KMS-11 (cell line): ENCODE data around the gene PPM1J.

ENCODE experiments used
- H2AFZ ChIP-seq: fragments of 200-600 bp; sonication (generic); 2 replicates; pipeline ENCODE4 v1.6.1; 2016; ENCODE audit warnings: antibody characterized with exemption, mixed run types, low read depth
- H3K27ac ChIP-seq: fragments of 200-600 bp; sonication (generic); 2 replicates; pipeline ENCODE4 v1.6.1; 2016; ENCODE audit warnings: mild to moderate bottlenecking, mixed run types
- H3K27me3 ChIP-seq: fragments of 200-600 bp; sonication (generic); 2 replicates; pipeline ENCODE4 v1.6.1; 2017; ENCODE audit warnings: mild to moderate bottlenecking, low read depth, mixed run types, moderate library complexity; ENCODE audit not compliant: insufficient read depth
- H3K36me3 ChIP-seq: fragments of 200-600 bp; sonication (generic); 2 replicates; pipeline ENCODE4 v1.6.1; 2017; ENCODE audit warnings: mild to moderate bottlenecking, mixed run types; ENCODE audit not compliant: insufficient read depth
- H3K4me1 ChIP-seq: fragments of 200-600 bp; sonication (generic); 2 replicates; pipeline ENCODE4 v1.6.1; 2016; ENCODE audit warnings: mild to moderate bottlenecking, low read depth, mixed run types; ENCODE audit not compliant: poor library complexity, severe bottlenecking
- H3K4me2 ChIP-seq: fragments of 200-600 bp; sonication (generic); 2 replicates; pipeline ENCODE4 v1.7.0; 2016; ENCODE audit warnings: mild to moderate bottlenecking, mixed run types
- H3K4me3 ChIP-seq: fragments of 200-600 bp; sonication (generic); IDR thresholded peaks from 2 replicates; pipeline ENCODE4 v1.6.1; 2017; ENCODE audit warnings: low read depth, low read length, mixed read lengths; ENCODE audit not compliant: insufficient read depth
- H3K79me2 ChIP-seq: fragments of 200-600 bp; sonication (generic); 2 replicates; pipeline ENCODE4 v1.6.1; 2016; ENCODE audit warnings: low read depth, mixed run types; ENCODE audit not compliant: insufficient read depth
- H3K9ac ChIP-seq: fragments of 200-600 bp; sonication (generic); 2 replicates; pipeline ENCODE4 v1.6.1; 2016; ENCODE audit warnings: mild to moderate bottlenecking, mixed run types
- H4K20me1 ChIP-seq: fragments of 200-600 bp; sonication (generic); 2 replicates; pipeline ENCODE4 v1.6.1; 2016; ENCODE audit warnings: mild to moderate bottlenecking, mixed run types; ENCODE audit not compliant: insufficient read depth
- CTCF ChIP-seq: fragments of 200-600 bp; sonication (generic); conservative IDR thresholded peaks from 2 replicates; pipeline ENCODE4 v1.6.1; 2017; ENCODE audit warnings: low read depth, mild to moderate bottlenecking, antibody characterized with exemption, low read length, moderate library complexity, mixed read lengths

The PPM1J gene

DNA sequence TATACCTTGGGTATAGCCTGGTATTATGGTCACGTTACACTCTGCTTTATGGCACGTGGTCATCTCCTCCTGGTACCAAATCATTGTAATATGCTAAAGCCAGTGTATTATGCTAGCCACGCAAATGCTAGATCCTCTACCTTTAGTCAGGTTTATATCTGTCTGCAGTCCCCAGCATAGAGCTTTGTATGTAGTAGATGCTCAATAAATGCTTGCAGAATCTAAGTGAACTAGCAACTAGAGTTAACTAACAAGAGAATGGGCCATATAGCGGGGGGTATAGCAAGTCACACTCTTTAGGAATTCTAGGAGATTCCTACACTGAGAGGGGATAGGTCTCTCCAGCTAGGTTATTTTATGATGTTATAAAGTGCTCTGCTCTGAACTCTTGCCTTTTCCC is 37.6 kb downstream of the PPM1J start:
- Histone ChIP-seq H3K4me2 (no peak overlapping the region), H3K4me3 (no peak overlapping the region), H3K27ac (no peak overlapping the region), H3K27me3 (no peaks in the 10 kb centered on the region), H3K4me1 (peaks cover 17% of the 10 kb centered on the region), H3K79me2 (no peaks in the 10 kb centered on the region), H4K20me1 (no peaks in the 10 kb centered on the region), H3K9ac (no peak overlapping the region), H2AFZ (no peak overlapping the region), H3K36me3 (no peaks in the 10 kb centered on the region)
- TF ChIP-seq CTCF: no peak

GRCh38 chr1:112676543-112676942 is 38.6 kb downstream of the PPM1J start:
- H4K20me1 ChIP-seq: no peaks in the 10 kb centered on the region
- no peaks in the 10 kb centered on the region for H3K36me3 ChIP-seq
- H3K4me3 ChIP-seq: no peak overlapping the region
- no peaks in the 10 kb centered on the region for H3K79me2 ChIP-seq
- no peak overlapping the region for H3K9ac ChIP-seq
- H3K4me1 ChIP-seq: peaks cover 20% of the 10 kb centered on the region
- no peaks in the 10 kb centered on the region for H3K27me3 ChIP-seq
- no peak overlapping the region for H3K27ac ChIP-seq
- TF ChIP-seq CTCF: no peak
- H2AFZ ChIP-seq: no peak overlapping the region
- H3K4me2 ChIP-seq: peak overlapping the region; percentile 95; the same call in 1 of the 2 replicates

DNA sequence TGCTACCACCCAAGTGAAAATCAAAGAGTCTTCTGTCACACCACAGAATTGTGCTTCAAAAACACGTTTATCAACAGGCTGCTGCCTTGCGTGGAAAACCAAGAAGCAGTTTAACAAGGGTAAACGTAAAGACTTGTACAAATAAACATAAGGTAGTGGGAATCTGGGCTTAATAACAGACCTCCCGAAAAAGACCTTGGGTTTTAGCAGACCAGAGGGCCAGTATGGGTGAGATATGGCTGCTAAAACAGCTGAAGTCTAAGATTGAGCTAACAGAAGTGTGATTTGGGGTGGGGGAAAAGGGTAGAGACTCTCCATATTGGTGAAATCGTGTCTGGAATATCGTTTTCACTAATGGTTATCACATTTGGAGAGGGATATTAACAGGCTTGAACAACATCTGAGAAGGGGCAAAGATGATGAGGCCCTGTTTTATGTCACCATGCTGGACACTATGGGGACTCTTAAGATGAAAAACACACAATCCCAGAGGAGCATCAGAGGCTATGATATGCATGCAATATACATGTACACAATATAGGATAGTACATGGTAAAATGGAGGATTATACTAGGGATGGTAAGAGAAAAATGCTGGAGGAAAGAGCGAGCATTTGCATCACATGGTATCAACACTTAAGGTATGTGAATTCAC is 39.3 kb downstream of the PPM1J start:
- peaks cover 20% of the 10 kb centered on the region for H3K4me1 ChIP-seq
- H3K79me2 ChIP-seq: no peaks in the 10 kb centered on the region
- TF ChIP-seq CTCF: no peak
- H3K27ac ChIP-seq: no peak overlapping the region
- H3K36me3 ChIP-seq: no peaks in the 10 kb centered on the region
- H3K27me3 ChIP-seq: no peaks in the 10 kb centered on the region
- no peak overlapping the region for H3K4me3 ChIP-seq
- peak overlapping the region; percentile 85 for H3K9ac ChIP-seq
- H3K4me2 ChIP-seq: peak overlapping the region; percentile 95
- H4K20me1 ChIP-seq: no peaks in the 10 kb centered on the region
- peak overlapping the region; percentile 67 for H2AFZ ChIP-seq

GRCh38 chr1:112674986-112675727 is 40.0 kb downstream of the PPM1J start:
- H3K4me3 ChIP-seq: no peak overlapping the region
- no peaks in the 10 kb centered on the region for H3K36me3 ChIP-seq
- no peaks in the 10 kb centered on the region for H3K79me2 ChIP-seq
- TF ChIP-seq CTCF: no peak
- H3K27me3 ChIP-seq: no peaks in the 10 kb centered on the region
- peaks cover 20% of the 10 kb centered on the region for H3K4me1 ChIP-seq
- peak overlapping the region; percentile 85 for H3K9ac ChIP-seq
- H2AFZ ChIP-seq: peak overlapping the region; percentile 67
- peak overlapping the region; percentile 95 for H3K4me2 ChIP-seq
- peak overlapping the region; percentile 64 for H3K27ac ChIP-seq
- H4K20me1 ChIP-seq: no peaks in the 10 kb centered on the region
